Stimulated activated CD8-positive, alpha-beta memory T cell treated with anti-CD3 and anti-CD28 coated beads, Interleukin-4, amount 100 ng/mL, for 24 hours (primary cell): ENCODE results near the gene COPS7A.

Experiments
- DNase-seq: peaks from one replicate; pipeline ENCODE4 v3.0.0-alpha.2; 2020; ENCODE audit warnings: low read depth

Gene COPS7A

GRCh38 chr12:6723607-6724408 lies at the start of gene COPS7A:
TSS of gene COPS7A (plus strand) at chr12:6724046. CDS start at chr12:6724657, 611 bp downstream.
- peak; percentile 95 for DNase-seq

- DNase-seq: no peak
These were observed 46.9 kb upstream of the COPS7A start for GRCh38 chr12:6676962-6677361.

DNA sequence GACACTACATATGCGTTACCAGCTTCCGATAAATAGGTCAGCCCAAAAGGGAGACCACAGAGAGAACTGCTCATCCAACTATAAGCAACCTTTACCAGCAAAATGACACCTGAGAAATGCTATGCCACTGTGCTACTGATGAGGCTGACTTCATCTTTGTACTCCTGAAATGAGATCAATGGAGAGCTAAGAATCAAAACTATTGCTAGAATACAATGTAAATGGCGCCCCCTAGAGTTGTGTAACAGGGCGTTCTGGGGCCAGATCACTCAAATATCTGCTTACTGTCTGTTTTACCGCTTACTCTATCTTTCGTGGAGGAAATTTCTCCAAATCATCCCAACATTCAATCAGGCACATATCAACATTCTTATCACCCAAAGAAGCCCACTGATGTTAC lies 39.2 kb upstream of the COPS7A start:
- no peak for DNase-seq

DNA sequence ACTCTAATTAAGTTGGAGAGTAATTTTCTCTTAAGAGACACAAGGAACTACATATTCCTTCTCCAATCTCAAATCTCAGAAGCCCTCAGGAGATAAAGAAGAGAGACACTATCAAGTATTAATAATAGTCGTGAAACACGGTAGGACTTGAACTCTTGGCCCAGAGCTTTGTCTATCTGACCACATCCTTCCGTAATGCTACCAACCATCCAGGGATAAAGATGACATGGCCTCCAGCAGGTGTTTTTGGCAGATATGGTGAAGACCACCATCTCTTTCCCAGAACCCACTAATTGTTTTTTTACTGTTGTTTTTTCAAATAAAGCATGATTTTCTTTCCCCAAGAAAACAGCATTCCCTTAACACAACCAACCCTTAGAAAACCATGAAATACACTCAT lies 38.0 kb upstream of the COPS7A start:
- no peak for DNase-seq

GRCh38 chr12:6688543-6688998 lies 35.3 kb upstream of the COPS7A start:
- peak; percentile 18 for DNase-seq

- DNase-seq: peak; percentile 90
These were observed 34.6 kb upstream of the COPS7A start, which contains the start of gene ZNF384 for GRCh38 chr12:6688999-6689882. TSS of gene ZNF384 (minus strand) at chr12:6689375. CDS start at chr12:6679520, 9,855 bp downstream.

DNA sequence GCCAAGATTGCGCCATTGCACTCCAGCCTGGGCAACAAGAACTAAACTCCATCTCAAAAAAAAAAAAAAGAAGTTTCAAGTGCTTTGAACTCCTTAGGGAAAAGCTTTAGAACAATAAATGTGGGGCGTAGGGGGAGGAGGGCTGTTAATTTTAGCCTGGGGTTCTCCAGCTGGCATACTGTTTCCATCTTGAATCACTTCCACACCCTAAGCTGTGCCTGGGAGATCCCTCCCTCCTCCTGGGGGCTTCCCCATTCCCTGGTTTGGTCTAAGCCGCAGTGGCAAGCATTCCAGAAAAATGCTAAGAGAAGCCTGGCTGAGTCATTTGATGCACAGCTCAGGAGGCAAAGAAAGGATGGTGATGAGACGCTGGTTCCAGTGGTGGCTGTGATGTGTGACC lies 32.4 kb upstream of the COPS7A start:
- no peak for DNase-seq

DNA sequence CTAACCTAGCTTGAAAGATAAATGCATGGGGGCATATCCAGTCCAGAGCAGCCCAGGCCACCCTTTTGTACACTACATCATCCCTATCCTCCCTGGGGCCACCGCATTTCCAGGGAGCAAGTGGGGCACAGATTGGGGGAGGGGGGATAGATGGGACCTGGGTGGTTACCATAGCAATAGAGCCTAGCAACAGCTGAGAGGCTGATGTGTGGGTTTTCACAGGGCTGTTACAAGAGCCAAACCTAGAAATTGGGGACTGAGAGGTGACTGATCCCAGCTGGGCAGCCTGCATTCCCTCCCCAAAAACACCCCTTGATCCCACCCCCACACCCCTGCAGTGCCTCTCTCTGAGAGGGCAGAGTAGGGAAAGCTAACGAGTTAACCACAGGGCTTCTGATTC lies 31.0 kb upstream of the COPS7A start:
- no peak for DNase-seq

- DNase-seq: no peak
These were observed 30.0 kb upstream of the COPS7A start for GRCh38 chr12:6693832-6694355.

DNA sequence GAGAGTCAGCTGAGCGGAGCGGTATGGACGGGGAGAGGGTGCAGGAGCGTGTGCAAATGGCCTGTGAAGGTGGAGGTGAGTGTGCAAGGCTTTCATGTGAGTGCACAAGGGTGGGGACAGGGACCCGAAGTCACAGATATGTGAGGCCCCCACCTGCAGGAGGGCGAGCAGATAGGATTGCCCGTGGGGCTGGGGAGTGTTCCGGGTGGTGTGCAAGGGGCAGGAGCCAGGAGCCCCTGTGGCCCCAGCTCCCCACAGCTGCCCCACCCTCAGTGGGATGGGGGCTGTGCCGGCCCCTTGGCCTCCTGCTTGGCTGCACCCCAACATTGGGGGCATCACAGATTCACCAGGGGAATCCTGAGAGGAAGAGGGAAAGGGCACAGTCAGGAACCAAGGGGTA lies 29.1 kb upstream of the COPS7A start:
- DNase-seq: no peak

- no peak for DNase-seq
These were observed 28.4 kb upstream of the COPS7A start for GRCh38 chr12:6695313-6696045.

GRCh38 chr12:6696690-6697583 lies 26.9 kb upstream of the COPS7A start:
- DNase-seq: no peak

- DNase-seq: no peak
These were observed 26.1 kb upstream of the COPS7A start for GRCh38 chr12:6697584-6698351.

DNA sequence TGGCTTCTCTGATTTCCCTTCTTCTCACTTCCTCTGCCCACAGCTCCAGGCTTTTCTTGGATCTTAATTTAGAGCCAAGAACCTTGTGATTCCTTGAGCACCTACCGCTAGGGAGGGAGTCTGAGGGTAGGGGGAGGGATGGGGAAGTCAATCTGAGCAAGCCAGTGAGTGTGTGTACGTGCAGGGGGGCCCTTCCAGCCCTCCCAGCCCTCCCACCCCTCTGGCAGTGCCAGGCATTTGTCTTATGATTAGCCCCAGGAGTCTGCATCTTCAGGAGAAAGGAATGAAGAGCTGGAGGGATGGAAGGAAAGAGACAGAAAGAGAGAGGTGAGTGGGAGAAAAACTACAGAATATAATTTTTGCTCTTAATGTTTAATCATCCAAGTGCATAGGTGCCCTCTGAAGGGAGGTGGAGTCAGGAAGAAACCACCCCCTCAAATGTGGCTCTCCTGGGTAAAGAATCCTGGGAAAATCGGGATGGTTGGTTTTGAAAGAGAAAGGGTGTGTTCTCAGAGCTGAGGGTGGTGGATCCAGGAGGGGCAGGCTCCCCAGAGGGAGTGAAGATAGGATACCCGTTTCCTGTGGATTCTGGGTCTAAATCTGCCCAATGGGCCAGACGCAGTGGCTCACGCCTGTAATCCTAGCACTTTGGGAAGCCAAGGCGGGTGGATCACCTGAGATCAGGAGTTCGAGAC lies 25.3 kb upstream of the COPS7A start:
- no peak for DNase-seq

DNA sequence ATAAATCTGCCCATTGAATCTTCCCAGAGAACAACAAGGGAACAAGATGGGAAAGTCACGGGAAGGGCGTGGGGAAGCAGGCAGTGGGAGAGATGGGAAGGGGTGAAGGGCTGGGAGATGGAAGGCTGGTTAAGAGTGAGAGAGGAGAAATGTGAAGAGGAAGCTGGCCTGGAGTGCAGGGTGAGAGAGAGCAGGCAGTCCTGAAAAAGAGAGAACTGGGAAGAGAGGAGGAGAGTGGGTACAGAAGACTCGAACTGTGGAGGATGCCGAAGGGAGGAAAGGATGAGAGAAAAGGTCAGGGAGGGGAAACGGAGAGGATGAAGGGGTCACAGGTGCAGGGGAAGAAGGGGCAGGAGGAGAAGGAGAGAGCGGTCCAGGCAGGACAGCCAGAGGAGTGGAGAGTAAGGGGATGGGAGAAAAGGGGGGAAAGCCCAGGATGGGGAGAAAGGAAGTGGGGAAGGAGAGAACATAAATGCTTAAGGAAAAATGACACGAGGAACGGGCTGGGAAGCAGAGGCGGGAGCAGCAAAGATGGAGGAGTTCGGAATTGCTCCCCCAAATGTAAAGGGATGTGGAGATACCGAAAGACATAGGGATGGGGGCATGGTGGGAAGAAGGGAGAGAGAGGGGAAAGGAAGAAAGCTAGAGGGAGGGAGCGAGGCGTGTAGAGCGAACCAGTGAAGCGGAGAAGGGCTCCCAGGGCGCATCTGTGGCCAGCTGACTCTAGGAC lies 24.4 kb upstream of the COPS7A start:
- DNase-seq: no peak

- no peak for DNase-seq
These were observed 23.7 kb upstream of the COPS7A start for GRCh38 chr12:6699989-6700645.

- no peak for DNase-seq
These were observed 23.2 kb upstream of the COPS7A start, which contains the start of gene PIANP for GRCh38 chr12:6700646-6701051. TSS of gene PIANP (minus strand) at chr12:6700815. CDS start at chr12:6698061, 2,754 bp downstream.
